H9 (cell line): Measurements from ENCODE around the gene NLGN4X. TPM values are rescaled to one million over a fixed set of nuclear protein-coding genes. Genes with fewer than 3 reads are reported as not detected.

ENCODE experiments used
- DNase-seq: peaks from one replicate; pipeline ENCODE4 v3.0.0-alpha.2; 2017
- H2AFZ ChIP-seq: one replicate; pipeline ENCODE4 v1.6.1; 2013; ENCODE audit warnings: mild to moderate bottlenecking, low read length, control low read depth, moderate library complexity
- H2AK5ac ChIP-seq: 2 replicates; pipeline ENCODE4 v1.6.1; 2013; ENCODE audit warnings: low read length, control low read depth, mixed read lengths; ENCODE audit not compliant: insufficient read length
- H2BK120ac ChIP-seq: one replicate; pipeline ENCODE4 v1.6.1; 2013; ENCODE audit warnings: low read depth, mild to moderate bottlenecking, low read length, control low read depth, inconsistent platforms; ENCODE audit not compliant: poor library complexity, severe bottlenecking
- H2BK12ac ChIP-seq: 2 replicates; pipeline ENCODE4 v1.6.1; 2013; ENCODE audit warnings: low read length, control low read depth, mixed read lengths, low read depth; ENCODE audit not compliant: insufficient read length
- H2BK15ac ChIP-seq: 2 replicates; pipeline ENCODE4 v1.6.1; 2013; ENCODE audit warnings: low read depth, low read length, control low read depth
- H2BK20ac ChIP-seq: one replicate; pipeline ENCODE4 v1.6.1; 2013; ENCODE audit warnings: low read depth, mild to moderate bottlenecking, low read length, control low read depth, inconsistent platforms; ENCODE audit not compliant: poor library complexity, severe bottlenecking
- H2BK5ac ChIP-seq: 2 replicates; pipeline ENCODE4 v1.6.1; 2013; ENCODE audit warnings: low read length, control low read depth, mixed read lengths; ENCODE audit not compliant: insufficient read length
- H3K14ac ChIP-seq: 2 replicates; pipeline ENCODE4 v1.6.1; 2013; ENCODE audit warnings: low read length, control low read depth; ENCODE audit not compliant: insufficient read depth
- H3K18ac ChIP-seq: 2 replicates; pipeline ENCODE4 v1.6.1; 2013; ENCODE audit warnings: low read depth, mild to moderate bottlenecking, mixed read lengths, low read length, control low read depth; ENCODE audit not compliant: insufficient read length
- H3K23ac ChIP-seq: 2 replicates; pipeline ENCODE4 v1.6.1; 2013; ENCODE audit warnings: low read length, control low read depth, mixed read lengths, low read depth; ENCODE audit not compliant: insufficient read length
- H3K23me2 ChIP-seq: 2 replicates; pipeline ENCODE4 v1.6.1; 2013; ENCODE audit warnings: low read depth, mild to moderate bottlenecking, mixed read lengths, low read length, control low read depth; ENCODE audit not compliant: insufficient read length, poor library complexity, severe bottlenecking
- H3K27ac ChIP-seq: 2 replicates; pipeline ENCODE4 v1.5.1; 2013; ENCODE audit warnings: low read length, control low read depth, mixed read lengths, low read depth; ENCODE audit not compliant: insufficient read length
- H3K27me3 ChIP-seq: 2 replicates; pipeline ENCODE4 v1.6.1; 2013; ENCODE audit warnings: low read length, control low read depth, inconsistent platforms; ENCODE audit not compliant: insufficient read depth
- H3K4ac ChIP-seq: 2 replicates; pipeline ENCODE4 v1.6.1; 2013; ENCODE audit warnings: low read depth, mild to moderate bottlenecking, control low read depth, inconsistent platforms, low read length, moderate library complexity
- H3K4me1 ChIP-seq: 2 replicates; pipeline ENCODE4 v1.6.1; 2013; ENCODE audit warnings: low read length, control low read depth, inconsistent platforms; ENCODE audit not compliant: insufficient read depth
- H3K4me2 ChIP-seq: 2 replicates; pipeline ENCODE4 v1.6.1; 2013; ENCODE audit warnings: low read length, control low read depth, mixed read lengths; ENCODE audit not compliant: insufficient read length, insufficient read depth
- H3K56ac ChIP-seq: 2 replicates; pipeline ENCODE4 v1.6.1; 2013; ENCODE audit warnings: low read depth, mild to moderate bottlenecking, mixed read lengths, low read length, control low read depth; ENCODE audit not compliant: insufficient read length
- H3K79me1 ChIP-seq: 2 replicates; pipeline ENCODE4 v1.6.1; 2013; ENCODE audit warnings: low read depth, mild to moderate bottlenecking, moderate library complexity, low read length, control low read depth, inconsistent platforms; ENCODE audit not compliant: insufficient read depth, poor library complexity, severe bottlenecking
- H3K79me2 ChIP-seq: 2 replicates; pipeline ENCODE4 v1.6.1; 2013; ENCODE audit warnings: low read length, control low read depth, inconsistent platforms; ENCODE audit not compliant: insufficient read depth
- H3K9ac ChIP-seq: 2 replicates; pipeline ENCODE4 v1.6.1; 2013; ENCODE audit warnings: low read length, control low read depth, mixed read lengths; ENCODE audit not compliant: insufficient read length; ENCODE audit errors: extremely low read depth
- H3K9me3 ChIP-seq: one replicate; pipeline ENCODE4 v1.6.1; 2013; ENCODE audit warnings: low read depth, low read length, inconsistent platforms; ENCODE audit not compliant: control insufficient read depth
- H3T11ph ChIP-seq: one replicate; pipeline ENCODE4 v1.6.1; 2013; ENCODE audit warnings: mild to moderate bottlenecking, low read length, control low read depth, inconsistent platforms
- H4K20me1 ChIP-seq: one replicate; pipeline ENCODE4 v1.6.1; 2013; ENCODE audit not compliant: control insufficient read depth, insufficient read length, insufficient read depth
- H4K5ac ChIP-seq: 2 replicates; pipeline ENCODE4 v1.6.1; 2013; ENCODE audit warnings: low read depth, mild to moderate bottlenecking, mixed read lengths, low read length, control low read depth; ENCODE audit not compliant: insufficient read length
- H4K8ac ChIP-seq: replicated peaks from 2 replicates; pipeline ENCODE4 v1.6.1; 2013; ENCODE audit warnings: low read length, control low read depth, mixed read lengths, low read depth; ENCODE audit not compliant: insufficient read length
- H4K91ac ChIP-seq: 2 replicates; pipeline ENCODE4 v1.6.1; 2013; ENCODE audit warnings: low read depth, mild to moderate bottlenecking, moderate library complexity, mixed read lengths, low read length, control low read depth; ENCODE audit not compliant: insufficient read length
- H3K27ac Mint-ChIP-seq, 3 experiments: 2 replicates in 2 of 3; 3 replicates in 1 of 3; pipeline ENCODE4 v1.8.0; 2020 to 2021; ENCODE audit warnings: mixed read lengths in 3 of 3, mild to moderate bottlenecking in 1 of 3, moderate library complexity in 1 of 3
- H3K27me3 Mint-ChIP-seq: 2 replicates; pipeline ENCODE4 v1.8.0; 2021; ENCODE audit warnings: low read depth, mild to moderate bottlenecking, moderate library complexity, mixed read lengths
- H3K36me3 Mint-ChIP-seq, 3 experiments: 2 replicates in 2 of 3; 3 replicates in 1 of 3; pipeline ENCODE4 v1.8.0; 2020 to 2021; ENCODE audit warnings: low read depth in 3 of 3, mixed read lengths in 3 of 3; ENCODE audit not compliant: insufficient read depth in 1 of 3
- H3K4me1 Mint-ChIP-seq, 2 experiments: 2 replicates each; pipeline ENCODE4 v1.8.0; 2020; ENCODE audit warnings: mixed read lengths in 2 of 2
- H3K4me3 Mint-ChIP-seq, 2 experiments: 2 replicates in 1 of 2; 3 replicates in 1 of 2; pipeline ENCODE4 v1.8.0; 2020 to 2021; ENCODE audit warnings: mild to moderate bottlenecking in 2 of 2, mixed read lengths in 2 of 2, moderate library complexity in 1 of 2
- H3K9me3 Mint-ChIP-seq, 2 experiments: 2 replicates in 1 of 2; 3 replicates in 1 of 2; pipeline ENCODE4 v1.8.0; 2020; ENCODE audit warnings: mild to moderate bottlenecking in 2 of 2, mixed read lengths in 2 of 2, moderate library complexity in 1 of 2
- CTCF ChIP-seq: fragments of 200-600 bp; sonication (generic); conservative IDR thresholded peaks from 3 replicates; pipeline ENCODE4 v1.8.0; 2021; ENCODE audit warnings: antibody characterized with exemption, mild to moderate bottlenecking
- WGBS: extraction: QIAGEN DNeasy Blood & Tissue Kit; methylation state at CpG from one replicate; pipeline ENCODE4 v1.1.7; 2013; ENCODE audit warnings: missing lambda C conversion rate, low lambda C conversion rate, mixed read lengths; ENCODE audit not compliant: insufficient read length; ENCODE audit errors: extremely low coverage; 5-methylcytosine and 5-hydroxymethylcytosine counted together
- total RNA-seq: library from RNA; stranded (reverse); gene quantifications from 2 replicates; pipeline ENCODE4 v1.2.1, GENCODE V29; 2021

Gene NLGN4X
- total RNA-seq, 1 experiment from 2014 or later = 111 TPM

- H3K4me1 ChIP-seq = peaks cover 18% of the 10 kb centered on the region
- H3T11ph ChIP-seq = no peak overlapping the region
- no peak overlapping the region for H2AK5ac ChIP-seq
- H4K20me1 ChIP-seq = no peaks in the 10 kb centered on the region
- TF ChIP-seq CTCF = no peak
- peak overlapping the region; percentile 79 for H3K4me2 ChIP-seq
- H3K36me3 Mint-ChIP-seq = peaks cover 21 to 27% (median 23%) of the 10 kb centered on the region in 3 experiments; a peak in 6 of 7 replicates
- no peak overlapping the region for H4K5ac ChIP-seq
- peak overlapping the region; percentile 76 to 97 (median 80) for H3K27ac Mint-ChIP-seq
- H2BK5ac ChIP-seq = no peak overlapping the region
- no peaks in the 10 kb centered on the region for H3K27me3 ChIP-seq
- H2BK12ac ChIP-seq = no peak overlapping the region
- H3K14ac ChIP-seq = no peak overlapping the region
- peak overlapping the region; percentile 40 to 50; a peak in 4 of 5 replicates for H3K4me3 Mint-ChIP-seq
- peaks cover 65 to 72% of the 10 kb centered on the region in 2 experiments for H3K4me1 Mint-ChIP-seq
- H3K79me2 ChIP-seq = peaks cover 14% of the 10 kb centered on the region; the same call in 1 of the 2 replicates
- H3K79me1 ChIP-seq = peaks cover 3% of the 10 kb centered on the region
- DNase-seq = no peak
- no peak overlapping the region for H4K8ac ChIP-seq
- no peak overlapping the region for H2BK15ac ChIP-seq
- no peak overlapping the region for H2AFZ ChIP-seq
- H3K9me3 Mint-ChIP-seq = no peaks in the 10 kb centered on the region
- H3K56ac ChIP-seq = no peak overlapping the region
- no peak overlapping the region for H2BK20ac ChIP-seq
- no peak overlapping the region for H3K18ac ChIP-seq
- H3K23me2 ChIP-seq = peaks cover 2% of the 10 kb centered on the region
- H3K27ac ChIP-seq = peak overlapping the region; percentile 85
- WGBS = no CpG with 5 or more reads among the region's 6 CpGs
- H3K9me3 ChIP-seq = no peaks in the 10 kb centered on the region
- no peak overlapping the region for H2BK120ac ChIP-seq
- H3K27me3 Mint-ChIP-seq = no peaks in the 10 kb centered on the region
- H4K91ac ChIP-seq = no peak overlapping the region
- H3K9ac ChIP-seq = no peak overlapping the region
- H3K23ac ChIP-seq = no peak overlapping the region
- no peak overlapping the region for H3K4ac ChIP-seq
Observed at GRCh38 chrX:6026980-6027379, 201.7 kb downstream of the NLGN4X start.
